D721Med (cell line): Measurements from ENCODE around the gene IGFBP7.
"Not testable (repeated sequence)": the region's sequence is repeated elsewhere in the genome, so short reads cannot be mapped to it uniquely, and the experiment has no call there.

Source experiments
- DNase-seq: peaks from one replicate; pipeline ENCODE4 v3.0.0; 2011; ENCODE audit warnings: low spot score; ENCODE audit not compliant: insufficient read length
- FAIRE-seq: peaks from 2 replicates; lab custom pipeline; 2011; peaks lifted over from hg19 to GRCh38; lab: Jason Lieb, UNC
- TF ChIP-seq, protein P1 (sequence below): IDR thresholded peaks from 2 replicates; pipeline ENCODE4 v1.5.1; 2012; ENCODE audit warnings: mild to moderate bottlenecking, control low read depth; ENCODE audit not compliant: insufficient read depth; ENCODE audit errors: missing control alignments

IGFBP7 gene

DNA sequence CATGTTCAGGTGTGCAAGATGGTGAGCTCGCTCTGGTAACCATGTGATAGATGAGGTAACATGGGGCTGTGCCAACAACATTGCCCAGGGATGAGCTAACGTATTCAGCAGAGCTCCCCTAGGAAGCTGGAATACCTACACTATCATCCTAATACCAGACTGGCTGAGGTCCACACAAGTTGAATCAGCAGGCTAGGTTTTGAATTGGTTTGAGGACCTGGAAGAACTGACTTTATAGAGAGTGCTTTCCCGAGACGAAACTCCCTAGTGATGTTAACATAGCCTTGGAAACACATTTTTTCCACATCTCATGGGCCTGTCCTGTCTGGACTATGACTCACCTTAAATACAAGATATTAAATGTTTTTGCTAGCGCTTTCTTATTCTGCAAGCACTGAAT, 56.7 kb downstream of the IGFBP7 start:
- DNase-seq: no peak
- TF ChIP-seq, protein P1, sequence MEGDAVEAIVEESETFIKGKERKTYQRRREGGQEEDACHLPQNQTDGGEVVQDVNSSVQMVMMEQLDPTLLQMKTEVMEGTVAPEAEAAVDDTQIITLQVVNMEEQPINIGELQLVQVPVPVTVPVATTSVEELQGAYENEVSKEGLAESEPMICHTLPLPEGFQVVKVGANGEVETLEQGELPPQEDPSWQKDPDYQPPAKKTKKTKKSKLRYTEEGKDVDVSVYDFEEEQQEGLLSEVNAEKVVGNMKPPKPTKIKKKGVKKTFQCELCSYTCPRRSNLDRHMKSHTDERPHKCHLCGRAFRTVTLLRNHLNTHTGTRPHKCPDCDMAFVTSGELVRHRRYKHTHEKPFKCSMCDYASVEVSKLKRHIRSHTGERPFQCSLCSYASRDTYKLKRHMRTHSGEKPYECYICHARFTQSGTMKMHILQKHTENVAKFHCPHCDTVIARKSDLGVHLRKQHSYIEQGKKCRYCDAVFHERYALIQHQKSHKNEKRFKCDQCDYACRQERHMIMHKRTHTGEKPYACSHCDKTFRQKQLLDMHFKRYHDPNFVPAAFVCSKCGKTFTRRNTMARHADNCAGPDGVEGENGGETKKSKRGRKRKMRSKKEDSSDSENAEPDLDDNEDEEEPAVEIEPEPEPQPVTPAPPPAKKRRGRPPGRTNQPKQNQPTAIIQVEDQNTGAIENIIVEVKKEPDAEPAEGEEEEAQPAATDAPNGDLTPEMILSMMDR: no peak

GRCh38 chr4:57051524-57051923, 58.7 kb downstream of the IGFBP7 start:
- FAIRE-seq: no peak
- TF ChIP-seq, protein P1: no peak
- no peak for DNase-seq

More for the DNA sequence above, 56.7 kb downstream of the IGFBP7 start:
- no peak for FAIRE-seq

GRCh38 chr4:57051095-57051494, 59.1 kb downstream of the IGFBP7 start:
- TF ChIP-seq, protein P1: no peak
- FAIRE-seq (no peak), DNase-seq (no peak)

GRCh38 chr4:57048590-57049304, 61.4 kb downstream of the IGFBP7 start:
- DNase-seq (no peak), FAIRE-seq (no peak)
- TF ChIP-seq, protein P1: no peak

GRCh38 chr4:57047046-57047445, 63.1 kb downstream of the IGFBP7 start:
- DNase-seq, FAIRE-seq: not testable (repeated sequence)

GRCh38 chr4:57044996-57045395, 65.2 kb downstream of the IGFBP7 start:
- DNase-seq: no peak
- FAIRE-seq: no peak
- TF ChIP-seq, protein P1: no peak

DNA sequence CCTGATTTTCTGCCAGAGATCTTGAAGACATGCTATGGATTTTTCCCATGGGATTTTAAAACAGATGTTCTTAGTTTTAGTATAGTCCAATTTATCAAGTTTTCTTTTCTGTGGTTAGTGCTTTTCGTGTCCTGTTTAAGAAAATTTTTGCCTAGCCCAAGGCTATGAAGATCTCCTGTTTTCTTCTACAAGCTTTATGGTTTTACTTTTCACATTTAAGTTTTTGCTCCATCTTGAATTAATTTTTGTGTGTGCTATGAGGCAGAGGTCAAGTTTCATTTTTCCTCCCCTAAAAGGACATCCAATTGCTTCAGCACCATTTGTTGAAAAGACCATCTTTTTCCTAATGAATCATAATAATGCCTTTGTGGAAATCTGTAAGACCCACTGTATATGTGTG, 65.9 kb downstream of the IGFBP7 start:
- TF ChIP-seq, protein P1: no peak
- DNase-seq: no peak
- FAIRE-seq: no peak
